Stimulated activated CD8-positive, alpha-beta memory T cell treated with anti-CD3 and anti-CD28 coated beads, Interleukin-4, amount 100 ng/mL, for 4 hours (primary cell): ENCODE results near the gene COL1A2.

Experiments used
- DNase-seq, 2 donors: peaks; one replicate each; pipeline ENCODE4 v3.0.0-alpha.2; 2020; ENCODE audit warnings: low read depth in 2 of 2, low spot score in 1 of 2

The COL1A2 gene

GRCh38 chr7:94394437-94395140, at the start of gene COL1A2:
TSS of gene COL1A2 (plus strand) at chr7:94394895. CDS start at chr7:94395032, 137 bp downstream.
- DNase-seq = no peak

DNA sequence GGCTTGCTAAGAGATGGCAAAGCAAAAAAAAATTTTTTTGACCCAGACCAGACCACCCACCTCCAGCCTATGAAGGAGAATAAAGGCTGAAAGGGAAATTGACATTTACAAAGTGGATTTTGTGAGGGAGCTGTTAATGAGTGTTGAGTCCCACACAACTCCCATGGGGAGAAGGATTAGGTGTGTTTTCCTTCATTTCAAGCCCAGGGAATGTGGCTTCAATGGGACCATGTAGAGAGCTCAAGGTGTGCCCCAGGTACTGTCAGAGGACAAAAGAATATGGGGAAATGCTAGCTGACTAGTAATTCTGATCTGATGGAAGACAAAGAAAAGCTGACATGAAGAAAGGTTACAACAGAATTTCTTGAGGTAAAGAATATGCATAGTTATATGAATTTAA, 48.8 kb upstream of the COL1A2 start:
- DNase-seq = no peak

- DNase-seq = no peak
Measured at GRCh38 chr7:94348142-94348541, 46.6 kb upstream of the COL1A2 start.

GRCh38 chr7:94350734-94351133, 44.0 kb upstream of the COL1A2 start:
- DNase-seq = no peak

GRCh38 chr7:94351703-94352102, 43.0 kb upstream of the COL1A2 start:
- no peak for DNase-seq

- DNase-seq = no peak
Measured at GRCh38 chr7:94352887-94353286, 41.8 kb upstream of the COL1A2 start.

- no peak for DNase-seq
Measured at GRCh38 chr7:94354953-94355352, 39.7 kb upstream of the COL1A2 start.

DNA sequence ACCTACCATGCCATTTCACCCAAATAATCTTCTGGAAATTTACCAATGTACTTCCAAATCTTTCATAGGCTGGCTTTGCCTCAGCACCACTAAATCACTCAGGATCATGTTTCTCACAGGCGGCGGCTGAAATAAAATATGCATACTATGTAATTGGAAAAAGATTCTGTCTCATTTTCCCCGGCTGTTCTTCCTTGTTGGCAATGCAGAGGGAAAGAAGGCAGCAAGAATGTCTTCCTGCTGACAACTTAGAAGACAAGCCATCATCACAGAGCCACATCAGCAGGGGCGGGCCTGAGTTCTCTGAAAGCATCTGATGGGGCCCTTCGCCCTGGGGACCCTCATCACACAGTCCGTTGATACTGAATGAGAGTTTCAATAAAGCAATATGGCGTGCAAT, 39.2 kb upstream of the COL1A2 start:
- DNase-seq = no peak

DNA sequence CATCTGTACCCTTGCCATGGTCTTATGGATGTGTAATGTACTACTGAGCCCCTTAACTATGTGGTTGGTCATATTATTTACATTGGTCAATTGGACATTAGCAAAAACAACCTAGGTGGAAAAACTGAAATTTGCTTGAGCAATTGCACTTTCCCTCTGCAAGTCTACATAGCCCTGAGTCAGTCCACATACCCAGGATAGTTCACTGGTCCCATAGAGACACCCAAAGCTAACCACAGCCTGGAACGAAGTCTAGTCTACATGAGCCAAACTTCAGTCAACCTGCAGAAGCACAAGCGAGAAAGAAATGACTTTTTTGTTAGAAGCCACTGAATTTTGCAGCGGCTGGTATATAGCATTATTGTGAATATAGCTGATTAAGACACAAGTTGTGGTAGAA, 37.6 kb upstream of the COL1A2 start:
- no peak for DNase-seq

- DNase-seq = no peak
Measured at GRCh38 chr7:94360926-94361325, 33.8 kb upstream of the COL1A2 start.

DNA sequence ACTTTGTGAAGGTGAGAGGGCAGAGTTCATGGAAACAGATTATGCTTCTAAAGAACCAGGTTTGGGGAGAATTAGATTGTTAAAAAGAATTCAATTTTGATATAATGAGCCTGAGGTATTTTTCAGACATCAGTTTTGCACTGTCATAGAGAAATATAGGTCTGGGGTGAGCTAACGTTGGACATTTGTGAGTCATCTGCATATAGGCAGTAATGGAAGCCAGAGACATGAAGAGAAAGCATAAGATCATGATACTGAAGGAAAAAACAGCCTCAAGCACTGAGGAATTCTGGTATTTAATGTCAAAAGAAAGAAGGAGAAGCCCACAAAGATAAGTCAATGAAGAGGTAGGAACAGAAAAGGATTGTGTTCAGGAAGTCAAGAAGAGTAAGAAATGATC, 32.4 kb upstream of the COL1A2 start:
- DNase-seq = no peak

GRCh38 chr7:94364816-94365215, 29.9 kb upstream of the COL1A2 start:
- no peak for DNase-seq

DNA sequence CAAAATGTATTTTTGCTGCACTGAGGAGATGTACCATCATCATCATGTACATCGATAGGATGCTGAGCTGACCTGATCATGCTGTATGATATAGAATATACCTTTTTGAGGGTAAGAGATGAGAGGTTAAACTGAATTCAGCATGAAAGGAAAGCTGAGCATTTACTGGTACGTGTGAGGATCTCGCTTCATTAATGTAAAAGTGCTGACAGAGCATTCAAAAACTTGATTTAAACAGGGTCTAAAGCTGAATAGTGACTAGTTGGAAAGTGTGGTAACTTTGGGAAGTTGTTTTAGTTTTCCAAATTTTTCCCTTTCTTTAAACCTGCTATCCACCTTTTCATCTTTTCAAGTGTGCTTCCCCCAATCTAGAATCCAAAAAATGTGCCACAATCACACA, 28.5 kb upstream of the COL1A2 start:
- DNase-seq = no peak

- no peak for DNase-seq
Measured at GRCh38 chr7:94366832-94367231, 27.9 kb upstream of the COL1A2 start.

GRCh38 chr7:94367949-94368348, 26.7 kb upstream of the COL1A2 start:
- no peak for DNase-seq

DNA sequence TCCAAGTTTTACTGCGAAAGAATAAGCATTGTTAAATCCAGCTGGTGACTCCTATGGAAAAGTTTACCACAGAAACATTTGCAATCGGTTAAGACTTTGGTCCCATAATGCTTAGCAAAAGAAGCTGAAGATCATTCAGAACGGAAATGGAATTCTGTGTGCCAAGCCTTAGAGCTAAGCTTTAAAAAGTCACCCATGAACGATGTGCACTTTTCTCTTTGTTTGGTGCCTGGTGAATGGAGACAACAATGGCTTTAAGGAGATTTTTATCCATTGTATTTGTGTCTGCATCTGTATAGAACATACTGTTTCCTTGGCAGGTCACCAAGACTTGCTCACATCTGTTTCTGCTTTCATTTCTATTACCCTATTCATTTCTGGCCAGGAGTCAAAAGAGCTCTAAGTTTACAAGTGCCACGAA, 26.3 kb upstream of the COL1A2 start:
- no peak for DNase-seq

DNA sequence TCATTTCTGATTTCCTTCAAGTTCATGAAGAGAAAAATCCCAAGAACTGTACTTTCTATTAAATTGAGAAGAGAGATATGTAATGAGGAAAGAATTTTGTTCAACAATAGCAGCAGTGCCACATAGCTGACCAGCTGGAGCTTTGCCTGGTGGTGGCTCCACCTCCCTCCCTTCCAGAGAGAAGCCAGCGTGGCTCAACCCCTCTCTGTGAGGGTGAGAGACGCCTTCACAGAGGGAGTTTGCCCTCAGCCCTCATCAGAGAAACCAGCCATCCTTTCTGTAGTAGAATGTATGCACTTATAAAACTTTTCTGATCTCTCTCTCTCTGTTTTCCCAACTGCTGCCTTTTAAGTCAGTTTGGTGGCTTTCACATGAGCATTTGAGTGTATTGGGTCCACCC, 20.5 kb upstream of the COL1A2 start:
- no peak for DNase-seq

- no peak for DNase-seq
Measured at GRCh38 chr7:94374721-94375566, 19.8 kb upstream of the COL1A2 start.

DNA sequence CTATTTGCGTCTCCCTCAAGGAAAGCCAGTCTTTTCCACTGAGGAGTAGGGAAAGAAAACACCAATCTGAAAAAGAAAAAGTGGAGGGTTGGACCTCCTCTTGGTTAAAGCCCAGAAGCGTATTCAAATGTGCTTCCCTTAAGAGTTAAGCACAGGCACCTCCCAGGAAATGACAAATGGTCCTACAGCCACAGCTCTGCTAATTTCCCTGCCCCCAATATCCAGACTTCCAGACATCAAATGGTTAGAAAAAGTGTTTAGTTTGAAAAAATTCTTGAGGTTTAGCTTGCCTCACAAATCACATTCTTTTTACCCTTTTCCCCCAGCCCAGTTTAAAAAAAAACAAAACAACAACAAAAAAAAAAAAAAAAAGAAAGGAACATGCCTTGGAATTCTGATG, 19.0 kb upstream of the COL1A2 start:
- DNase-seq = no peak

DNA sequence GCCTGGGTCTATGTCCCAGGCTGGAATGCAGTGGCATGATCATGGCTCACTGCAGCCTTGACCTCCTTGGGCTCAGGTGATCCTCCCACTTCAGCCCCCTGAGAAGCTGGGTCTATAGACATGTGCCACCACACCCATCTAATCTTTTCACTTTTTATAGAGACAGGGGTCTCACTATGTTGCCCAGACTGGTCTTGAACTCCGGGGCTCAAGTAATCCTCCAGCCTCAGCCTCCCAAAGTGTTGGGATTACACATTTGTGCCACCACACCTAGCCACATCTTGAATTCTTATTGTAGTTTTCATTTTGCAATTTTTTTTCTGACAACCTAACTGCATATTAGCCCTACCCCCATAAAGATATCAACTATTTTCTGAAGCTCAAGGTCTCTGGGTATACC, 18.4 kb upstream of the COL1A2 start:
- DNase-seq = no peak

GRCh38 chr7:94378356-94378755, 16.3 kb upstream of the COL1A2 start:
- no peak for DNase-seq

DNA sequence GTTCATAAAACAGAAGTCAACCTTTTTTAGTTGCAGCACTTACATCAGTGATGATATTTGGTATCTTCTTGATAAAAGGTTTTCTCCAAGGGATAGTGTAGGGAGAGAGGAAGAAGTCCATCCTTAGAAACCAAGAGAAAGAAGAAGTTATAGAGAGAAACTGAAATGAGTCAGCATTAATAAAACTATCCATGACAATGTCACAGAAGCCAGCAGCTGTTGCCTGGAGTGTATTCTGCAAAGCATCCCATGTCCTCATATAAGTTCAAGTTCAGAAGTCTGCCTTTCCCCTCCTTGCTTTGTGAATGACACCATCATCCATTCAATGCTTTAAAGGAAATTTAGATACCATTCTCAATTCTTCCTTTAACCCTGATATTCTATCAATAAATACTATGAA, 14.4 kb upstream of the COL1A2 start:
- no peak for DNase-seq

DNA sequence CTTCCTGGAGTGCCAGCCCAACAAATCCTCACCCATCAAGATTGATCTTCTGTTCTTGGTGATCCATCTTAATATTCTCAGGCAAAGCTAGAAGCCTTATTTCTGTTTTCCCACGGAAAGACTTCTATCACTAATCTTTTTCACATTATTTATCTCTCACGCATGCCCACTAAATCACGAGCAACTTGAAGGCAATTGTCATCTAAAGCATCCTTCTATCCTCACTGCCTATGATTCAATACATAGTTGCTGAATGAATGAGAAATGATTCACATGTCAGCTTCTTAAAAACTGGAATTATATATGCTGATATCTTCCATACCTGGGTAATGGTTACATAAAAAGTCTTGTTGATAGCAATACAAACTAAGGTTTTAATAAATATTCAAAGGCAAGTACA, 12.6 kb upstream of the COL1A2 start:
- no peak for DNase-seq
